Parathyroid adenoma (tissue), 2 donors: ENCODE results near the gene SLC29A1.

Experiments used
- H2AFZ ChIP-seq: fragments of 300-600 bp; sonication (generic); one replicate; pipeline ENCODE4 v1.7.0; 2017; ENCODE audit warnings: antibody characterized with exemption, mild to moderate bottlenecking
- H3K27ac ChIP-seq: fragments of 300-600 bp; sonication (generic); one replicate; pipeline ENCODE4 v1.7.0; 2017
- H3K27me3 ChIP-seq: fragments of 300-600 bp; sonication (generic); one replicate; pipeline ENCODE4 v1.7.0; 2017; ENCODE audit warnings: low read length; ENCODE audit not compliant: control insufficient read depth, insufficient read depth
- H3K36me3 ChIP-seq: fragments of 300-600 bp; sonication (generic); one replicate; pipeline ENCODE4 v1.7.0; 2017; ENCODE audit warnings: low read length; ENCODE audit not compliant: control insufficient read depth, insufficient read depth
- H3K4me1 ChIP-seq: fragments of 300-600 bp; sonication (generic); one replicate; pipeline ENCODE4 v1.7.0; 2017; ENCODE audit warnings: control low read depth
- H3K4me2 ChIP-seq: fragments of 300-600 bp; sonication (generic); one replicate; pipeline ENCODE4 v1.7.0; 2017; ENCODE audit warnings: low read length
- H3K4me3 ChIP-seq: fragments of 300-600 bp; sonication (generic); one replicate; pipeline ENCODE4 v1.7.0; 2017; ENCODE audit warnings: low read depth, low read length
- H3K79me2 ChIP-seq: fragments of 300-600 bp; sonication (generic); one replicate; pipeline ENCODE4 v1.7.0; 2017; ENCODE audit warnings: control low read depth
- H3K9ac ChIP-seq: fragments of 300-600 bp; sonication (generic); one replicate; pipeline ENCODE4 v1.7.0; 2017; ENCODE audit warnings: mild to moderate bottlenecking
- H3K9me3 ChIP-seq: fragments of 300-600 bp; sonication (generic); one replicate; pipeline ENCODE4 v1.7.0; 2017; ENCODE audit warnings: low read length; ENCODE audit not compliant: control insufficient read depth
- CTCF ChIP-seq: fragments of 300-600 bp; sonication (generic); IDR thresholded peaks from one replicate; pipeline ENCODE4 v1.7.0; 2017; ENCODE audit warnings: antibody characterized with exemption, mild to moderate bottlenecking
- donor health status: primary hyperparathyroidism.

The SLC29A1 gene

GRCh38 chr6:44243345-44243744 is 19.9 kb downstream of the SLC29A1 start:
- H3K4me1 ChIP-seq, result peaks cover 7% of the 10 kb centered on the region
- no peaks in the 10 kb centered on the region for H3K9me3 ChIP-seq
- H3K27ac ChIP-seq, result no peak overlapping the region
- H3K4me2 ChIP-seq, result no peak overlapping the region
- no peak overlapping the region for H2AFZ ChIP-seq
- H3K4me3 ChIP-seq, result no peak overlapping the region
- H3K36me3 ChIP-seq, result no peaks in the 10 kb centered on the region
- peaks cover 13% of the 10 kb centered on the region for H3K79me2 ChIP-seq
- TF ChIP-seq CTCF, result no peak
- H3K9ac ChIP-seq, result no peak overlapping the region
- H3K27me3 ChIP-seq, result no peaks in the 10 kb centered on the region

GRCh38 chr6:44245391-44245911 is 22.1 kb downstream of the SLC29A1 start:
- Histone ChIP-seq H2AFZ (peak overlapping the region; percentile 97), H3K79me2 (peaks cover 15% of the 10 kb centered on the region), H3K4me3 (peak overlapping the region; percentile 99), H3K36me3 (no peaks in the 10 kb centered on the region), H3K9me3 (no peaks in the 10 kb centered on the region), H3K27ac (peak overlapping the region; percentile 100), H3K9ac (peak overlapping the region; percentile 57), H3K4me1 (peaks cover 8% of the 10 kb centered on the region), H3K4me2 (peak overlapping the region; percentile 94), H3K27me3 (no peaks in the 10 kb centered on the region)
- TF ChIP-seq CTCF, result no peak

- TF ChIP-seq CTCF, result peak; percentile 34
- Histone ChIP-seq H3K27me3 (no peaks in the 10 kb centered on the region), H3K4me3 (peak overlapping the region; percentile 99), H3K4me1 (peaks cover 8% of the 10 kb centered on the region), H3K4me2 (peak overlapping the region; percentile 94), H2AFZ (peak overlapping the region; percentile 97), H3K9ac (peak overlapping the region; percentile 57), H3K9me3 (no peaks in the 10 kb centered on the region), H3K36me3 (no peaks in the 10 kb centered on the region), H3K27ac (peak overlapping the region; percentile 100), H3K79me2 (peaks cover 15% of the 10 kb centered on the region)
Measured at GRCh38 chr6:44245912-44246662, 22.7 kb downstream of the SLC29A1 start.

GRCh38 chr6:44246663-44247337 is 23.4 kb downstream of the SLC29A1 start, which contains the start of gene HSP90AB1:
Gene HSP90AB1 (plus strand): TSS chr6:44247101. CDS start chr6:44248630, 1,529 bp downstream.
- H2AFZ ChIP-seq, result peak within 1 kb of the TSS; percentile 97
- peak within 1 kb of the TSS; percentile 99 for H3K9ac ChIP-seq
- no peaks in the 10 kb centered on the region for H3K27me3 ChIP-seq
- peak within 1 kb of the TSS; percentile 94 for H3K4me2 ChIP-seq
- H3K27ac ChIP-seq, result peak within 1 kb of the TSS; percentile 100
- no peak for TF ChIP-seq CTCF
- peak within 1 kb of the TSS; percentile 99 for H3K4me3 ChIP-seq
- H3K79me2 ChIP-seq, result peaks cover 15% of the 10 kb centered on the region
- no peaks in the 10 kb centered on the region for H3K9me3 ChIP-seq
- H3K4me1 ChIP-seq, result peaks cover 8% of the 10 kb centered on the region
- no peaks in the 10 kb centered on the region for H3K36me3 ChIP-seq
